Natural killer cell (primary cell): ENCODE results near the gene ABHD3. TPM values are rescaled to one million over a fixed set of nuclear protein-coding genes. Genes with fewer than 3 reads are reported as not detected.
"Not testable (repeated sequence)": the region's sequence is repeated elsewhere in the genome, so short reads cannot be mapped to it uniquely, and the experiment has no call there.

Experiments
- ATAC-seq, 3 donors: fragments of 150-1000 bp in 2 of 3; fragments of 200-7000 bp in 1 of 3; cut with Tn5 transposase; 1 replicate in 1 of 3; 2 replicates in 2 of 3; pipeline ENCODE4 v1.10.0; 2021; ENCODE audit warnings: mild to moderate bottlenecking in 2 of 3, moderate library complexity in 2 of 3
- DNase-seq, 2 donors: peaks; one replicate each; pipeline versions ENCODE4 v3.0.0 to v3.0.0-alpha.2; 2013 to 2021; ENCODE audit warnings: mixed read lengths in 1 of 2
- H3K27ac ChIP-seq: one replicate; pipeline ENCODE4 v1.5.1; 2013; ENCODE audit warnings: mild to moderate bottlenecking, low read length
- H3K27me3 ChIP-seq: one replicate; pipeline ENCODE4 v1.6.1; 2013; ENCODE audit warnings: low read length; ENCODE audit not compliant: control insufficient read depth, insufficient read depth
- H3K36me3 ChIP-seq: one replicate; pipeline ENCODE4 v1.6.1; 2013; ENCODE audit warnings: low read length; ENCODE audit not compliant: control insufficient read depth, insufficient read depth
- H3K4me1 ChIP-seq: one replicate; pipeline ENCODE4 v1.6.1; 2013; ENCODE audit warnings: low read length; ENCODE audit not compliant: control insufficient read depth, insufficient read depth
- H3K4me3 ChIP-seq: one replicate; pipeline ENCODE4 v1.5.1; 2013; ENCODE audit warnings: low read length
- H3K9me3 ChIP-seq: one replicate; pipeline ENCODE4 v1.6.1; 2013; ENCODE audit warnings: low read length; ENCODE audit not compliant: control insufficient read depth, insufficient read depth
- H3K27ac Mint-ChIP-seq, 2 donors: one replicate each; pipeline ENCODE4 v1.8.0; 2022; ENCODE audit warnings: mild to moderate bottlenecking in 2 of 2, mixed read lengths in 2 of 2, moderate library complexity in 1 of 2
- H3K27me3 Mint-ChIP-seq, 2 donors: one replicate each; pipeline ENCODE4 v1.8.0; 2022; ENCODE audit warnings: low read depth in 2 of 2, mixed read lengths in 2 of 2
- H3K36me3 Mint-ChIP-seq: one replicate; pipeline ENCODE4 v1.8.0; 2022; ENCODE audit warnings: mixed read lengths
- H3K4me1 Mint-ChIP-seq, 2 donors: one replicate each; pipeline ENCODE4 v1.8.0; 2022; ENCODE audit warnings: mixed read lengths in 2 of 2
- H3K4me3 Mint-ChIP-seq: one replicate; pipeline ENCODE4 v1.8.0; 2022; ENCODE audit warnings: mild to moderate bottlenecking, moderate library complexity, mixed read lengths
- H3K9me3 Mint-ChIP-seq, 2 donors: one replicate each; pipeline ENCODE4 v1.8.0; 2022; ENCODE audit warnings: mixed read lengths in 2 of 2
- WGBS: methylation state at CpG from one replicate; pipeline ENCODE4 v1.1.7; 2013; ENCODE audit warnings: missing lambda C conversion rate; ENCODE audit not compliant: insufficient coverage; 5-methylcytosine and 5-hydroxymethylcytosine counted together
- intact Hi-C: fragments of 100-400 bp; cut with micrococcal nuclease; formaldehyde crosslinking; loops from one replicate; pipeline ENCODE4 v1.14.2; 2022
- total RNA-seq, 4 donors: library from RNA; stranded (reverse); fragments of 120-200 nt in 1 of 4; gene quantifications; one replicate each; pipeline versions ENCODE4 v1.2.3 to v1.2.4, GENCODE V29; 2013 to 2022
- TF ChIP-seq, protein P1 (sequence below): fragments of 200-600 bp; IDR thresholded peaks from one replicate; pipeline ENCODE4 v1.8.0; 2022; ENCODE audit warnings: antibody characterized with exemption

ABHD3 gene
- total RNA-seq, 3 donors from 2014 or later (not counting 1 experiment from before 2014, with no cell fraction given), result 39.9 to 47.3 (median 45.0) TPM

DNA sequence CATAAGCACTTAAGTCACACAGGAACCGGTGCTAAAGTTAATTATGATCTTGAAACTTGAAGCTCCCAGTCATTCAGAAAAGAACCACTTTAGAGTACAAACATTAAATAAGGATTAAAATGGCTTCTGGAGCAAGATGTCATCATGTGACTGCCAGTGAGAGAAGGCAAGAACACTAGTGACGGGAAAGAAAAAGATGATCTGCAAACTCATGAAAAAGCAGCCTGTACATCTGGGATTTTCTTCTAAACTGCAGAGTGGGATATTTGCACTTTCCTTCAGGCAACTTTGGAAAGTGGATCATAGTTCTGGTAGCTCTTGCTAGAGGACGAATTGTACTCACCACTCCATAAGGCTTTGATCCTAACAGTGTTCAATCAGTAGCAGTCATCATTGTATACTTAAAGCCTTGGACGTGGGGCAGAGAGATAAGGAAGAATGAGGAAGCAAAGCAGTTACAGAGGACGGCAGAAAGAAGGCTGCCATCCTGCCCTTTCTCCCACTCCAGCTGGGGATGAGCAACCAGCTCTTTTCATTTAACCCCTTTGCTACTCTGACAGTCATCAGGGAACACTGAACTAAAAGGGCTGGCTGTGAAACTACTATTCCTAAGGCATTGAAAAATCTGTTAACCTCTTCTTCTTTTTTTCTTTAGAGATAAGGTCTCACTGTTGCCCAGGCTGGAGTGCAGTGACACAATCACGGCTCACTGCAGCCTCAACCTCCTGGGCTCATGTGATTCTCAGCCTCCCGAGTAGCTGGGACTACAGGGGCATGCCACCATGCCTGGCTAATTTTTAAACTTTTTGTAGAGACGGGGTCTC, 18.1 kb downstream of the ABHD3 start:
- Mint-ChIP-seq H3K9me3 (peaks cover 0 to 3% of the 10 kb centered on the region in 2 donors), H3K4me1 (peaks cover 2 to 12% of the 10 kb centered on the region in 2 donors), H3K27me3 (no peaks in the 10 kb centered on the region), H3K4me3 (no peak overlapping the region), H3K36me3 (no peaks in the 10 kb centered on the region), H3K27ac (peak overlapping the region; percentile 31 to 54)
- Histone ChIP-seq H3K4me1 (peaks cover 11% of the 10 kb centered on the region), H3K36me3 (peaks cover 2% of the 10 kb centered on the region), H3K27me3 (no peaks in the 10 kb centered on the region), H3K9me3 (peaks cover 6% of the 10 kb centered on the region), H3K4me3 (no peak overlapping the region), H3K27ac (no peak overlapping the region)
- TF ChIP-seq, protein P1, sequence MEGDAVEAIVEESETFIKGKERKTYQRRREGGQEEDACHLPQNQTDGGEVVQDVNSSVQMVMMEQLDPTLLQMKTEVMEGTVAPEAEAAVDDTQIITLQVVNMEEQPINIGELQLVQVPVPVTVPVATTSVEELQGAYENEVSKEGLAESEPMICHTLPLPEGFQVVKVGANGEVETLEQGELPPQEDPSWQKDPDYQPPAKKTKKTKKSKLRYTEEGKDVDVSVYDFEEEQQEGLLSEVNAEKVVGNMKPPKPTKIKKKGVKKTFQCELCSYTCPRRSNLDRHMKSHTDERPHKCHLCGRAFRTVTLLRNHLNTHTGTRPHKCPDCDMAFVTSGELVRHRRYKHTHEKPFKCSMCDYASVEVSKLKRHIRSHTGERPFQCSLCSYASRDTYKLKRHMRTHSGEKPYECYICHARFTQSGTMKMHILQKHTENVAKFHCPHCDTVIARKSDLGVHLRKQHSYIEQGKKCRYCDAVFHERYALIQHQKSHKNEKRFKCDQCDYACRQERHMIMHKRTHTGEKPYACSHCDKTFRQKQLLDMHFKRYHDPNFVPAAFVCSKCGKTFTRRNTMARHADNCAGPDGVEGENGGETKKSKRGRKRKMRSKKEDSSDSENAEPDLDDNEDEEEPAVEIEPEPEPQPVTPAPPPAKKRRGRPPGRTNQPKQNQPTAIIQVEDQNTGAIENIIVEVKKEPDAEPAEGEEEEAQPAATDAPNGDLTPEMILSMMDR, result no peak
- ATAC-seq, result no peak
- 64% methylated on average over 7 of the region's 8 CpGs for WGBS
- intact Hi-C loops, result no loop called here
- DNase-seq, result no peak

DNA sequence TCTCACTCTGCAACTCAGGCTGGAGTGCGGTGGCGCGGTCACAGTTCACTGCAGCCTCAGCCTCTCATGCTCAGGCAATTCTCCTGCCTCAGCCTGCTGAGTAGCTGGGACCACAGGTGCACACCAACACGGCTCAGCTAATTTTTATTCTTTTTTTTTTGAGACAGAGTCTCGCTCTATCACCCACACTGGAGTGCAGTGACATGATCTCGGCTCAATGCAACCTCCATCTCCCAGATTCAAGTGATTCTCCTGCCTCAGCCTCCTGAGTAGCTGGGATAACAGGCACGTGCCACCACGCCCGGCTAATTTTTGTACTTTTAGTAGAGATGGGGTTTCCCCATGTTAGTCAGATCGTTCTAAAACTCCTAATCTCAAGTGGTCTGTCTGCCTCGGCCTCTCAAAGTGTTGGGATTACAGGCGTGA, 19.0 kb downstream of the ABHD3 start:
- H3K36me3 Mint-ChIP-seq, H3K27me3 Mint-ChIP-seq, H3K36me3 ChIP-seq, H3K4me3 ChIP-seq, H3K4me3 Mint-ChIP-seq, DNase-seq, H3K27ac ChIP-seq, H3K9me3 Mint-ChIP-seq, H3K27me3 ChIP-seq, ATAC-seq, H3K4me1 Mint-ChIP-seq, H3K9me3 ChIP-seq, intact Hi-C loops: not testable (repeated sequence)
- H3K27ac Mint-ChIP-seq, result peak overlapping the region in 1 of 2 donors; percentile 64
- peaks cover 11% of the 10 kb centered on the region for H3K4me1 ChIP-seq
- WGBS, result 76% methylated on average over 12 of the region's 12 CpGs

DNA sequence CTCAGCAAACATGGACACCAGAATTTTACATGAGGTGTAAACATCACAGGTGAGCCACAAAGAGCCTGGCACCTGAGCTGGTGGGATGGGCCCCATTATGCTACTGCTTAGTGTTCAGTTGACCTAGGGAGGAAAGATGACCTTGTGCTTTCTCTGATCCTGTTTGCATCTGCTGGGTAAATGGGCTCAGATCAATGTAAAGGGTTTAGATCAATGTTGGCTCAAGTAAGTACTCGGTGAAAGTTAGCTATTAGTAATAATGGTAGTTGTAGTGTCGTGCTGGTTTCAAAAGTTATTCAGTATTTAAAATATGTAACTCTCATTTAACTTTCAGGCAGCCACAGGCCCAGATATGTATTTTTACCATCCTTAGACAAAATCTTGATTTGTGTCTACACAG, 19.8 kb downstream of the ABHD3 start:
- Histone ChIP-seq H3K4me1 (peaks cover 11% of the 10 kb centered on the region), H3K27ac (no peak overlapping the region), H3K27me3 (no peaks in the 10 kb centered on the region), H3K36me3 (peaks cover under 1% of the 10 kb centered on the region), H3K4me3 (no peak overlapping the region), H3K9me3 (no peaks in the 10 kb centered on the region)
- intact Hi-C loops, result no loop called here
- no peak for DNase-seq
- H3K27ac Mint-ChIP-seq, result peak overlapping the region in 1 of 2 donors; percentile 64
- H3K9me3 Mint-ChIP-seq, result peaks cover 0 to 3% of the 10 kb centered on the region in 2 donors
- WGBS, result 100% methylated on average over 1 of the region's 2 CpGs
- no peaks in the 10 kb centered on the region for H3K36me3 Mint-ChIP-seq
- H3K27me3 Mint-ChIP-seq, result no peaks in the 10 kb centered on the region
- H3K4me1 Mint-ChIP-seq, result peaks cover 0 to 10% of the 10 kb centered on the region in 2 donors
- TF ChIP-seq, protein P1, result no peak
- no peak for ATAC-seq
- H3K4me3 Mint-ChIP-seq, result peak overlapping the region; percentile 18

DNA sequence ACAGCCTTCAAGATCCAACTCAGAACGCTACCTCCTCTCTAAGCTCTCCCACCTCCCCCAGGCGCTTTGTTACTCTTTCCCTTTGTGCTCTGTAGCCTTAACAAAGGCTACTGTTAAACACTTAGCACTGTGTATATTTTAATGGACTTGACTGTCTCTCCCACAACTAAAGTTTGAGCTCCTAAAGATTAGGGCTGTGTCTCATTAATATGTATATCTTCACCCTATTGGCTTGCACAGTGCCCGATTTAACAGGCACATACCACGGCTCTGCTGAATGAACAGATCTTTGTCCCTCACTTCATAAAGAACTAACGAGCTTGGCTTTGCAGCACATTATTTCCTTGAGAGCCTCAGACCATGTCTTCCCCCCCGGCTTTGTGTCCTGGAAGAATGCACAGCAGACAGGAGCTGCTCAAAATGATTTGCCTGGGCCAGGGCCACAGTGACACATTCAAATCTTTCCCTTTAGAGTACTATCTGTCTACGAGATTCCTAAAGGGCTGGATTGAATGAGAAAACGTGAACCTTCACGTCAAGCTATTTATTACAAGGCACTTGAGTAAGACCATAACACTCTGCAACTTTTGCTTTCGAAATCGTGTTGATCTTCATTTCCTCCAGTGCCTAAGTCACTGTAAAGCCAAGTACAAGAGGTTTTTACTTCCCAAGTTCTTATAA, 22.1 kb downstream of the ABHD3 start:
- H3K36me3 ChIP-seq, result no peaks in the 10 kb centered on the region
- H3K27ac ChIP-seq, result peak overlapping the region; percentile 94
- H3K4me1 ChIP-seq, result peaks cover 11% of the 10 kb centered on the region
- DNase-seq (peak; percentile 26 to 76), ATAC-seq (peak; percentile 82 to 92 (median 91))
- intact Hi-C loops, result loop anchor here (1.0 kb wide), 1 partner anchor 59 kb away; no protein-coding TSS in a partner anchor
- TF ChIP-seq, protein P1, result no peak
- H3K4me1 Mint-ChIP-seq, result peaks cover 0 to 4% of the 10 kb centered on the region in 2 donors
- no peaks in the 10 kb centered on the region for H3K9me3 Mint-ChIP-seq
- no peak overlapping the region for H3K27ac Mint-ChIP-seq
- H3K27me3 Mint-ChIP-seq, result no peaks in the 10 kb centered on the region
- no peak overlapping the region for H3K4me3 Mint-ChIP-seq
- 18% methylated on average over 10 of the region's 11 CpGs for WGBS
- peak overlapping the region; percentile 57 for H3K4me3 ChIP-seq
- no peaks in the 10 kb centered on the region for H3K27me3 ChIP-seq
- no peaks in the 10 kb centered on the region for H3K36me3 Mint-ChIP-seq
- no peaks in the 10 kb centered on the region for H3K9me3 ChIP-seq
